LNCAP (cell line): ENCODE results near the gene JMJD7.

Experiments used
- CTCF ChIP-seq: fragments of 450-650 bp; IDR thresholded peaks from 2 replicates; pipeline ENCODE4 v1.5.1; 2017; ENCODE audit warnings: mild to moderate bottlenecking

JMJD7 gene

GRCh38 chr15:41811432-41812195, 16.3 kb upstream of the JMJD7 start:
- TF ChIP-seq CTCF: peak; percentile 79

GRCh38 chr15:41812820-41813375, 15.0 kb upstream of the JMJD7 start:
- no peak for TF ChIP-seq CTCF

GRCh38 chr15:41813426-41813825, 14.5 kb upstream of the JMJD7 start:
- no peak for TF ChIP-seq CTCF

- TF ChIP-seq CTCF: no peak
Observed at GRCh38 chr15:41814534-41814933, 13.4 kb upstream of the JMJD7 start.

- no peak for TF ChIP-seq CTCF
Observed at GRCh38 chr15:41816788-41817187, 11.1 kb upstream of the JMJD7 start.

- TF ChIP-seq CTCF: no peak
Observed at GRCh38 chr15:41817327-41817726, 10.6 kb upstream of the JMJD7 start.

- no peak for TF ChIP-seq CTCF
Observed at GRCh38 chr15:41817781-41818180, 10.1 kb upstream of the JMJD7 start.
